NCI-H2227 treated with DMSO at 0.1 percent for 48 hours (cell line): ENCODE measurements around the gene NKX1-1.

Experiments
- DNase-seq: peaks from one replicate; lab custom pipeline; 2025; lab: John Stamatoyannopoulos, UW

The NKX1-1 gene

DNA sequence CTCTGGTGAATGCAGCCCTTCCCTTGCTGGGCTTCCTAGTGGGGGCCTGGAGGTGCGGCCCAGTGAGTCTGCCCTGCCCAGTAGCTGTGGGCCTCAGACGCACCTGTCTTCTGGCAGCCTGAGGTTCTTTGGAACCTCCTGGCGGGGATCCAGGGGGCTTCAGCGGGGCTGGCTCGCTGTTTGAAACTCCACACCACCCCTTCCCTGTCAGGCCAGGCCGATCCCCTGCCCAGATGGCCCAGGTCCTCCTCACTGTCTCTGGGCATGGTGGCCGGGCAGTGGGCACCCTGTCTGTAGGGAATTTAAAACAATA, 10.7 kb upstream of the NKX1-1 start:
- no peak for DNase-seq

DNA sequence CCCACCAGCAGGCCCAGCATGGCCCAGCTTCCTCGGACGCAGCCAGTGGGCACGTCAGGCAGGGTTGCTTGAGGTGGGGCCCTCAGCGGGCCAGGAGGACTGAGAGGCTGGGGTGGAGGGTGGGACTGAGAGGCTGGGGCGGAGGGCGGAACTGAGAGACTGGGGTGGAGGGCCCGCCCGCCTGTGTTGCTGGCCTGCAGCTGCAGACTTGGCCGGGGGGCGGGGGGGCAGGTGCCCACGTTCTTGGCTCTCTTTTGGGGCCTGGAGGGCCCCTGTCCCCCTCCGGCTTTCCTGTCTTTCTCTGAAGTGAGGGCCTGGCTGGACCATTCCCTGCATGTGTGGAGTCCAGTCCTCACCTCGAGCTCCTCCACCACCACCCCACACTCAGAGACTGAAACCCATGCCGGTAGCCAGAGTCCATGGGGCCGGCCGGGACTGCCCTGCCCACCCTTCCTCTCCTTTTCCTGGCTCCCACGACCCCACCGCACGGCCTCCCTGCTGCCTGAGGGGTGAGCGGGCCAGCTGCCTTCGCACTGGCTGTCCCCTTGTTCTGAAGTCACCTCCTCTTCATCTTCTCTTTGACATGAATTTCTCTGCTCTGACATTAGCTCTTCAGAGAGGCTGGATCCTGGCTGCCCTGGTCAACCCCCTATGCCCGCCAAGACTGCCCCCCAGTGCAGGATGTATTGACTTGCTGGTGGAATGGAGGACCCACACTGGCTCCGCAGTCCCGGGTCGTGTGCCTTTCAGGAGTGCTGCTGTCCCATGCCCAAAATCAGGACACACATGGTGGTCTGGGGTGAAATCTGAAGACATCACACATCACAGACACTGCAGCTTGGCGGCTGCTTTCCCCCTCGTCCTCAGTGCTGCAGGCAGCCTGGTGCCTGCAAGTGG, 10.1 kb upstream of the NKX1-1 start:
- DNase-seq, result no peak

DNA sequence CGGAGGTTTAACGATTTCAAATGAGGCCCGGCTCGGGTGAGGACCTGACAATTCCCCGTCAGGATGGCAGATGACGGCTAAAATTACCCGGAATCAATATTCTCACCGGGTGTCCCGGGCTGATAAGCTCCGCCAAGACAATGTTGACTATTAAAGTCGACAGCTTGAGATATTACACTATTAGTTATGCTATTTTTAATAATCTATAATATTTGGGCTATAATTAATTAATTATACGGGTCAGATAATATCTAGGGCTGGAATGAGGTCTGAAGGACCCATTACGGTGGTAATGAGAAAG, 9.4 kb upstream of the NKX1-1 start:
- no peak for DNase-seq

DNA sequence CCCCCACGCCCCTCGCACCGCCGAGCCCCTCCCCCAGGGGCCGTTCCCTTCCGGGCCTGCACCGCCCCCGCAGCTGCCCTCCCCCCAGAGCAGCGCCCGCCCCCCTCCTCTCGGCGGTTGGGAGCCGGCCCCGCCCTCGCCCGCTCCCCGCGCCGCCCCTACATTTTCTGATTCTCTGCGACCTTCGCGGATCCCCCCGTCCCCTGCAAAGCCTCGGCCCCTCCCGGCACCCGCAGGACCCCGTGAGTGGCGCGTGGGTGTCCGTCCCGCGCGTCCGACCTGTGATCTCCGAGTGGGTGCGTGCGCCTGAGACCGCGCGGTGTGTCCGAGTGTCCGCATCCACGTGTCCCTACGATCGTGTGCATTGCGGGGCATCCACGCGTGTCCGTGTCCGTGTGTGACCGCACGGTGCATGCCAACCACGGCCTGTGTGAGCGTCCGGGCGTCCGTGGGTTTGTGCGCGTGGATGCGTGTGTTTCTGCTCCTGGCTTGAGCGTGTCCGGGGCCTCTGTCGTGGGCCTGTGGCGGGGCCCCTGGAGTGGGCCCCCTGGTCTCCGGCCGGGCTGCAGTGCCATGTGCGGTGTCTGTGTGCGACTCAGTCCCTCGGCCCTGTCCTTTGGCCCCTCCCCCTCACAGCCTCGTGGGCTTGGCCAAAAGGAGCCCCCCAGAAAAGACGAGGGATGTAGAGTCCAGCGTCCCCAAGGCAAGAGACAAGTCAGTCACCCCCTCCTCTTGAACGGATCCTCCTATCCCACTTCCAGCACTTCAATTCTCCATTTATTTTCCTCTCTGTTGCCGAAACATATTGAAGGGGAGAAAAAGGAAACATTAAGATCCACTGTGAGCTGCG, 8.8 kb upstream of the NKX1-1 start:
- DNase-seq, result no peak

DNA sequence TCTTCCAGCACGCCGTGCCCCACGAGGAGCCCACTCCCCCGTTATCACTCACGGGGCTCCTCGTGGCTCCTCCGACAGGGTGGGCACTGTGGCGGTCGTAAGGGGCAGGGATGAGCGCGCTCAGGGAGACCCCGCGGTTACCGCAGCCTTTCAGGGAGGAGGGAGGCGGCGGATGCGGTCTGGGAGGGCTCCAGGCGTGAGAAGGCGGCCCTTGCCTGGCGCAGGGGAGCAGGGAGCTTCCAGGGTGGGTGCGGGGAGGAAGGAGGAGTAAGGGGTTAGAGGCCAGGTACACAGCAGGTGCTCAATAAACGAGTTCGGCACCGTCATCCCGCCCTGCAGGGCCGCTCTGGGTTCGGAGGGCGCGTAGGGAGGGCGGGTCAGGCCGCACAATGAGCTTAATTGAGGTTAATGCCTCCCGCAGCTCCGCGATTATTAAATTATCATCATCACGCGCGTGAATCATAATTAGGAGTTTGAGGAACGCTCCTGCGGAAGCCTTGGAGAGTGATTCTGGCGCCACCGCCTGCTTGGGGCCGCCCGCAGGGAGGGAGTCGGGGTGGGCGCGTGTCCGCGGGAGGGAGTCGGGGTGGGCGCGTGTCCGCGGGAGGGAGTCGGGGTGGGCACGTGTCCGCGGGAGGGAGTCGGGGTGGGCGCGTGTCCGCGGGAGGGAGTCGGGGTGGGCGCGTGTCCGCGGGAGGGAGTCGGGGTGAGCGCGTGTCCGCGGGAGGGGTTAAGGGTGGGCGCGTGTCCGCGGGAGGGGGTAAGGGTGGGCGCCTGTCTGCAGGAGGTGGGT, 7.6 kb upstream of the NKX1-1 start:
- no peak for DNase-seq

DNA sequence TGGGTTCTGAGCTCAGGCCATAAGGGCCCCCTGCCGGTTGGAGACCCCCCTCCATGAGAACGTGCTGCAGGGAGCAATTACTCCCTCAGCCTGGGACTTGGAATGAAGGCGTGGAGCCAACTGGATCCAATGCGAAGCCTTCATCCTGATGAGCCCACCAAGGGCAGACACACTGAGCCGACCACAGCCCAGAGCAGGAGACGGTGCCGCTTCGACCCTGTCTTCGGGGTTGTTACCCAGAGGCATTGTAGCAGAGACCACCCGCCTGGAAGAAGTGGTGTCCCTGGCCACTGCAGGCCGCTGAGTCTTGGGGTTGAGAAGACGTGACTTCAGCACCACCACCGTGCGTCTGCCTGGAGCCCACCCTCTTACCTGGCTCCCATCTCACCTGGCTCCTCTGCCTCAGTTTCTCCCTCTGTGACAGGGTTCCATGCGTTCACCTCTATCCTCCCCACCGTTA, 7.0 kb upstream of the NKX1-1 start:
- DNase-seq, result no peak

DNA sequence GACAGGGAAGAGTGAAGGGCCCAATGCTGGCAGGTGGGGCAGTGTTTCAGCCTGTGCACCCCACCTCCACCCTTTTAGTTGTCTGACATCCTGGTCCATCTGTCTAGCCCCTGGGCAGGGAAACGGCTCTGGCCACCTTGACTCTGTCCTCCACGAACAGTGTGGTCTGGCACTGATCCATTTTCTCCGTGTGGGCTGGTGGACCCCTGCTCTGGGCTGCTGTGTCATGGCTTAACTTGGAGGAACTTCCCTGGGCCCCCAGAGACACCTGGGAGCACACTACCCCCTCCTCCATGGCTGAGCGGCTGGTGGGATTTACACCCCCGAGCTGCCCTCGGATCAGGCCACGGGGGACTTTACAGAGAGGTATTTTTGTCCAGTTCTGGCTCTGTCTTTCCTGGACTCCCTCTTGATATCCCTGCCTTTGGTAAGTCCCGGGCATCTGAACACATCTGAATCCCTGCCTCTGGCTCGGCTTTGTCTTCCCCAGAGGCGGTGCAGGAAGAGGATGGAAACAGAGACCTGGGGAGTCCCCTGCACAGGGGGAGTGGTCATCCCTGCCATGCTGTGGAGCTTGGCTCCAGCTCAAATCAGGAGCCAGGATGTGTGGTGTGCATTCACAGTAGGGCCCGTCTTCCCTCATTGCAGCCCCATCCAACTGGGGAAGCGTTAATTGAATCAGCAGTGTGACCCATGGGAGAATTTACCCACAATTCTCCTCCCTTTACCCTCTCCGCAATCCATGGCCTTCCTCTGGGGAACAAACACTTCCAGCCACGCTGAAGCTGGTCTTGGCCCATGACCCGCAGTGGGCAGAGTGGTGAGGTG, 6.3 kb upstream of the NKX1-1 start:
- no peak for DNase-seq

DNA sequence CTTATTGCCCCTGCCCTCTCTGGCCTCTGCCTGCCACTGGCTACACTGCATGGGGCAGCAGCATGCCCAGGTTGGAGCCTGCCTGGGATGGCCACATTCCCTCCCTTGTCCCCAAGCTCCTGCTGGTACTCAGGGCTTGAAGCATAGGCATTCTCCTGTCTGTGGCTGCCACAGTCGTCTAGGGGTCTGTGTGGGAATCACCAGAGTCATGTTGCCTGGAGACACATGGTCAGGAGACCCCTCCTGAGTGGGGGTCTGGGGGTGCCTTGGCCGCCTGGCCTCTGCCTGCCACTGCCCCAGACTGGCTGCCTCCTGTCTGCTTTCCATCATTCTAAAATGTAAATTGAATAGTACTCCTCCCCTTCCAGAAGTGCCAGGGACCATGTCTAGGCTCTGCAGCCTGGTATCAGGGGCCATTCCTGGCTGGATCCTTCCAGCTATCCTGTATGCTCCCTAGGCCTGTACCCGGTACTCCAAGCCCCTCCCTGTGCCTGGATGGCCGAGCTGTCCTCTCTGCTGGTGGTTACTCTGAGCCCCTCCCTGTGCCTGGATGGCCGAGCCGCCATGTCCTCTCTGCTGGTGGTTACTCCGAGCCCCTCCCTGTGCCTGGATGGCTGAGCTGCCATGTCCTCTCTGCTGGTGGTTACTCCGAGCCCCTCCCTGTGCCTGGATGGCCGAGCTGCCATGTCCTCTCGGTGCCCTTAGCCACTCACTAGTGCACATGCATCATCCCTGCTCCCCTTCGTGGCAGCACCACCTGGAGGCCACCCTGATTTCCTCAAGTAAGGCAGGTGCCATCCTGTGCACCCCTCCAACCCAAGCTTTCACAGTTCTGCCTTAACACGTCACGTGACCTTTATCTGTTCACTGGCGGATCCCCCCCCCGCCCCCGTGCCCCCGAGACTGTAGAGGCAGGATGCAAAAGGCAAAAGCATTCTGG, 5.5 kb upstream of the NKX1-1 start:
- DNase-seq, result no peak

DNA sequence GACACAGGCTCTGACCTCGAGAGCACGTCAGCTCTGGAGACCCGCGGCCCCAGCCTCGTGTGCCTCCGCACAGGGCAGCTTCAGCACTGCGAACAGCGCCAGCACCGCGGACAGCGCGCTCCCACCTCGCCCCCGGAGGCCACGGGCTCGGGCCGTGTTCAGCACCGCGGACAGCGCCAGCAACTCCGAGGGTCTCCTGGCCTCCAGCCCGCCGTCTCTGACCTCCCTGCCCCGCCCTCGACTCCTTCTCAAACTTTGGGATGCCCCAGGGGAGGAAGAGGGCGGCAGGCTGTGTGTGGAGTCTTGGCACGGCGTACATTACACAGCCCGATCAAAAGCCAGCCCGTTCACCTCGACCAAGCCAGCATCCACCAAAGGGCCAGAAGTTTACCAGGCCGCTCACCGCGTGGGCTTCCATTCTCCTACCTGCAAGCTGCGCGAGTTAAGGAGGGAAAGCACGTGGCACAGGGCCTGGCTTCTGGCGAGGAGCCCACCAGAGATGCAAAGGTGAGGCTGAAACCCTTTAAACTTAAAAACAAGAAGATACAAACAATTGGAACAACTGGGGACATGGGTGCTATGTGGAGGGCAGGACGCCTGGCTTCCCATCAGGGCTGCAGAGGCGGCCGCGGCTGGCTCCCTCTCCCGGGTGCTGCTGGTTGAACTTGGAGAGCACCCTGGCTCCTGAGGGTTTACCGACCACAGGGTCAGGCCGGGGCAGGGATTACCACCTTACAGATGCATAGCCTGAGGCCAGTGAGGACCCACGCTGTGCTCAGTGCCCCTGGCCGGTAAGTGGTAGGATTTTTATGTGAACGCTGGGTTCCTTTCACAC, 4.5 kb upstream of the NKX1-1 start:
- DNase-seq, result no peak

DNA sequence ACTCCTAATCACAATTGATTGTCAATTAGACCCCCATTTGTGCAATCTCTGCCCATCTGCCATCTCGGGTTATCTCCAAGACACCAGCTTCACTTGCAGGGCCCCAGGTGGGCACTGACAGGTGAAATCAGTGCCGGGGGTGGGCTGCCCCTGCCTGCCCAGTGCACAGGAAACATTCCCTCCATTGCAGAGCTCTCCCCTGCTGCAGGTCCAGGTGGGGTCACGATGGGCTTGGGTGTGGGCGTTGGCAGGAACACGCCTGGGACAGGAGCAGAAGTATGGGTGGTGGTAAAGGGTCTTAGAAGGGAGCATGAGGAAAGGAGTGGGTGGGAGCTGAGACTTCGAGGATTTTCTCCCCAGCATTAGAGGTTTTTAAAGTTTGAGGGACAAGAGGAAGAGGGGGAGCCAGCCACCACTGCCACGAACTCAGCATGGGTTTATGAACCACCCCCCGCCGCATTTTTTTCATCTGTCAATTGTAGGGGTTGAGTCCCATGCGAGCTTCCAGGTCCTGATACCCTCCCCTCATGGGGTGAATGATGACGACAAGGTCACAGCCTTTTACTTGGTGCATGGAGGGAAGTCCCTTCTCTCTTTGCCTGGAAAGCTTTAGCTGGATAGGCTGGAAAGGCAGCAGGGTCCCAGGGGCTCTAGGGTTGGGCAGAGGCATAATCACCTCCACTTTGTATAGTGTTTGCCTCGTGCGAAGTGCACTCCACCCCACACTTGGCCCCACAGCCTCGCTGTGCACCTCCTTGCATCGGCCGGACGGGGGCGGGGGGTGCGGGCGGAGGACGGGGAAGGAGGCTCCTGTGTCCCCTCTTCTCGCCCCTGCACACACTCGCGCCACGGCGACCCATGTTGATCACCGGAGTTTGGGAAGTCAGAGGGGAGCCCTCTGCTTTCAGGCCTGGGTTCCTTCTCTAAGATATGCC, 3.5 kb upstream of the NKX1-1 start:
- DNase-seq, result no peak

DNA sequence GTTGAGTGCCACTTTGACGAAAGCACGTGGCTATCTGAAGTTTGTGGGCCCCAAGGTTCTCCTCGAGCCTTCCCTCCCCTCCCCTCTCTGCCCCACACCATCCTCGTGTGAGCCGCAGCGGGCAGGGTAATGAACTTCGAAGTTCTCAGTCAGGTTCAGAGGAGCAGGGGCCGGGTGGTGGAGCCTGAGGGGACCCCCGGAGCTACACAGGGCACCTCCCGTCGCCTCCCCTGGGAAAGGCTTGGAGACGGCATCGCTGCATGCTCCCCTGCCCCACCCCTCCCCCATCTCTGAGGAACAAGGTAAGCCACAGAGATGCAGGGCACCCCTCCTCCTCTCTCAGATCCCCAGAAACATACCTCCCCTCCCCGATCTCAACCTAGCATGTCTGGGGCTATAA, 2.8 kb upstream of the NKX1-1 start:
- no peak for DNase-seq

DNA sequence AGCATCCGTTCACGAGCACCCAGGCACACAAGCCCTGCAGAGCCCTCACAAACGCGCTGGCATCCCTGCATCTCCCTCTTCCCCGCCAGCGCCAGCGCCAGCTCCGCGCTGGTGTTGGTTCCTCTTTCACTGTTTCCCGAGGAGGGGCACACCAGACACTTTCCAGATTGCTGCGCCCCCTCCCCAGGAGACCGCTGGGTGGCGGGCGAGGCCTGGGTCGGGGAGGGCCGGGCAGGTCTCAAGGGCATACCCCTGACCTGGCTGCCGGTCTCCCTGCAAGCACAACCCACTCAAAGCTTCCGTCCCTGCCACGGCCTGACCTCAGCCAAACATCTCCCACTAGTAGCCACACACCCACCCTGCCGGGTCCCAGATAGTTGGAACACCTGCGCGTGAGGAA, 2.2 kb upstream of the NKX1-1 start:
- DNase-seq, result no peak

DNA sequence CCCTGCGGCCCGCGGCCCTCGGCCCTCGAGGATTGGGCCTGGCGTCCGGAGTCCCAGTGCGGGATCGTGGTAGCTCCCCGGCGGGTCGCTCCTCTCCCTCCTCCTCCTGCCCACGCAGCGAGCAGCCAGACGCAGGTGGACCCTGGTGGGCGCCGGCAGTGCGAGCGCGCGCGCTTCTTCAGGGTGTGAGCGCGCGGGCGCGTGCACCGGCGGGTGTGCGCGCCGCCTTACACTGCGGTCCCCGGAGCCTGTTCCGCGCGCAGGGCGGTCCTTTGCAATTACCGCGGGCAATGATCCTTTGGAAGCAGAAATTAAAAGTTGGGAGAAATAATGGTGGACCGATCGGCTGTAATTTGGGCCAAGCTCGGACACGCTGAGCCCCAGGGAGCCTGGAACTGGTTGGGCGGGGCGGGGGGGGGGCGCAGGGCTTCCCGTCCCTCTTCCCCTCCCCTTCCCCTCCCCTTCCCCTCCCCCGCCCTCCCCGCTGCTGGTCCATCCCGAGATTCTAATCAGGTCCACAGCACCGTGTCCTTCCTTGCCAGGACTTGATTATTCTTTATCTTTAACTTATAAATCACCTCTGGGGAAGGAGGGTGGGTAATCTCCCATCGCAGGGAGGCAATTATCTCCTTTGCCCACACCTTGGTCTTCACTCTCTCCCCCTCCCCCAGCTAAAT, 1.6 kb upstream of the NKX1-1 start:
- no peak for DNase-seq

DNA sequence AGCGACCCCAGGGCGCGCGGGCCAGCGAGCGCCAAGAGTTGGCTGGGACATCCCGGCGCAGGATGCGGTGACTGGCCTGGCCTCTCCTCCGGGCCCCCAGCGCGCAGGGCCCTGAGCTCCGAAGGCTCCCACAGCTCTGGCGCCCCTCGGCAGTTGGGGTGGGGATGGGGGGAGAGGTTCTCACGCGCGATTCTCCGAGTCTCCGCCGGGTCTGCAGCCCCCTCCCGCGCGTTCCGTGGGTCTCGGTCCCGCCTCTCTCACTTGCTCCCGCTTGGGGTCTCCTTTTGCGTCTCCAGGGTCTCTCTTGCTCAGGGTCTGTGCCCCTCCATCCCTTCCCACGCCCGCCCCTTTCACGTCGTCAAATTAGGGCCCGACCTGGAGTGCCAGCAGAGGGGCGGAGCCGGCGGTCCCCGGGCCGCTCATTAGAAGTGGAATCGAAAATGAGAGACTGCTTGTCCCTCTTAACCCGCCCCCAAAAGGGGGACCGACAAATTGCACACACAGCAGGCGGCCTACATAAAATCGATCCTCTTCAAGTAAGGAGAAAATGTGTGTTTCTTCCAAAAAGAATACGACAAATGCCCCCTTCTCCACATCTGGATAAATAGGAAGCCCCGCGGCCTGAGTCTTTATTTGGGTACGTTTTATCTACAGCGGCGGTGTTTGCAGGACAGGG, 877 bp upstream of the NKX1-1 start:
- no peak for DNase-seq

DNA sequence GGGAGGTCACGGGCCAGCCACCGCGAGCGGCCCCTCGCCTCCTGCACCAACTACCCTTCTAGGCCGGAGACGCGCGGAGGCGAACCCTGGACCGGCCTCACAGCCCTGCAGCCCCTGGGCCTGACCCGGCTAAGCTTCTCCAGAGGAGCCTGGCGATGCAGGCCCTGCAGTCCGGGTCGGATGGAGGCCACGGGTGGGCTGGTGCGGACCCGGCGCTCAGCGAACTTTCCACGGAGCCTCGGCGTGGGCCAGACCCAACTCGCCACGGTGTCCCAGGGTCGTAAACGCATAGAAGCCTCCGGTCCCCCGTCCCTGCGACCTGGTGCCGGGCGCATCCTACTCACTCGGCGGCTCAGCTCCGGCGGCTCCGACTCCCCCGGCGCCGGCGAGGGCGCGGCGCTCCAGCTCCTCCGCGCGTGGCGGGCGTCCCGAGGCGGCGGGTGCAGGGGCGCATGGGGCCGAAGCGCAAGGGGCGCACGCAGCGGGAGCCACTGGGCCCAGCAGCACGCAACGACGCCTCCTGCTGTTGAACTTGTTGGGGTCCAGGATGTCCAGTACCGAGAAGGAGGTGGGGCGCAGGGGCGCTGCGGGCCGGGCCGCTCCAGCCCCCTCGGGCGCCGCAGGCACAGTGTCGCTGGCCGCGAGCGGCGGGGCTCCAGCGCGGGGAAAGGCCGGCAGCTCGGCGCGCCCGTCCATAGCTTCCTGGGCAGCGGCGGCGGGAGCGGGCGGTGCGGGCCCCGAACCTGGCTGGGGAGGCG, 427 bp downstream of the NKX1-1 start:
- DNase-seq, result no peak

DNA sequence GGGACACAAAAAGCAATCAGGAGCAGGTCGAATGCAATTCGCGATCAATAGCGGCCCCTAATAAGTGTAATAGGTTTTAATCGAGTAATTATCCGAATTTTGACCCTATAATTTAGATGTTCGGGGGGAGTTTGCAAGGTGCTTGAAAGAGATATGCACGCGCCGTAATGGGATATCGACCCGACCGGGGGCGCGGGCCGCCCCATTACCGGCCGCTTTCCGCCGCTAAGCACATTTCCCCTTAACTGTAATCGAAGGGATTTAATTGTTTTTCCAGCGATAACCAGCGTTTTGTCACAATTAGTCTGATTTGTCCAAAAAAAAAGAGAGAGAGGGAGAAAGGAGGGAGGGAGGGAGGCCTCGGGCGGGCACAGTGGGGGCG, 997 bp downstream of the NKX1-1 start:
- no peak for DNase-seq
